ENCODE results near the gene LYST.
"Not testable (repeated sequence)": the region's sequence is repeated elsewhere in the genome, so short reads cannot be mapped to it uniquely, and the experiment has no call there.

Gene LYST

GRCh38 chr1:235632506-235633401, 234.0 kb downstream of the LYST start:
- DNase-seq (ENCODE audit: low spot score), result no peak

DNA sequence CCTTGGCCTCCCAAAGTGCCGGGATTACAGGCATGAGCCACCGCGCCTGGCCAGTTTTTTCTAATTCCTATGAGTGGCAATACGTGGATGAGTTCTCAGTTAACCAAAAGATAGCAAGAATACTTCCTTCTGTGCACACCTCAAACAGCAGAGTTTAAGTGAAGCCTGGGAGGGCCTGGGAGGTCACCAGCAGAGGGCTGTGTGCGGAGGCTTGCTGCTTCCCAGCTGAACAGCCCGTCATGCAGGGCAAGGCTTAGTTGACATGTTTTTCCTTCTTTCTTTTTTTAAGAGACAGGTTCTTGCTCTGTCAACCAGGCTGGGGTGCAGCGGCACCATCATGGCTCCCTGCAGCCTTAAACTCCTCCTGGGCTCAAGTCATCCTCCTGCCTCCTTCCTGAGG, 234.9 kb downstream of the LYST start:
- no peak for DNase-seq (ENCODE audit: low spot score)

DNA sequence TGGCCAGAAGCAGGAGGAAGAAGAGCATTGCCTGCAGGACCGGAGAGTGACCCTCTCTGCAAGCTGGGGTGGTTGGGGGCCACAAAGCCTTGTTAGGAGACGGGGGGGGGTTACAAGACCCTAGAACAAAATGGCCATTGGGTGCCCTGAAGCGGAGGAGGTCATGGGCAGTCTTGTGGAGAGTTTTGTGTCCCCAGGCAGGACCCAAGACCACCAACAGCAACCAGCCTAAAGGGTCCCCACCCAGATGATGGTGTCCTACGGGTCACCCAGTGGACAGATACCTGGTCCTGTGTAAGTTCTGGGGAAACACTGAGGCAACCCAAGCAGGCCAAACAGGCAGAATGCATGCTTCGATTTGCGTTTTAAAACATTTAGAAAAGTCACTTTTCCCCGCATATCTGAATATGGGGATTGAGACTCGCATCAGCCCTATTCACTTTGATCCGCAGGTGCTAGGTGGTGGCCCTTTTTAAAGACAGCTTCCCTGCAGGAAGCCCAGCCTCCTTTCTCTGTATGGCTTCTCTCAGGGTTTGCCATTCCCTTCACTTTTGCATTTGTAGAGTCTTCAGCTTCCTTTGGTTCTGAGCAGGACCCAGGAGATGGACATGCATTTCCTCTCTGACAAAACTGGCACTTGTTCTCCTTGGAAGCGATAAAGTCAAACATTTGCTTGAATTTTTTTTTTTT, 238.2 kb downstream of the LYST start:
- DNase-seq (ENCODE audit: low spot score), result no peak

DNA sequence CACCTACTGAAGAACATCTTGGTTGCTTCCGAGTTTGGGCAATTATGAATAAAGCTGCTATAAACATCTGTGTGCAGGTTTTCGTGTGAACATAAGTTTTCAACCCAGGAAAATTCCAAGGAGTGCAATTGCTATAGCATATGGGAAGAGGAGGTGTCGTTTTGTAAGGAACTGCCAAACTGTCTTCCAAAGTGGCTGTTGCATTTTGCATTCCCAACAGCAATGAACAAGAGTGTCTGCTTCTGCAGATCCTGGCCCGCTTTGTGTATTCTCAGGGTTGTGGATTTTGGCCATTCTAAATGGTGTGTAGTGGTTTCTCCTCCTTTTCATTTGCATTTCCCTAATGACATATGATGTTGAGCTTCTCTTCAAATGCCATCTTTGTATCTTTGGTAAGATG, 240.9 kb downstream of the LYST start:
- DNase-seq (ENCODE audit: low spot score), result no peak

DNA sequence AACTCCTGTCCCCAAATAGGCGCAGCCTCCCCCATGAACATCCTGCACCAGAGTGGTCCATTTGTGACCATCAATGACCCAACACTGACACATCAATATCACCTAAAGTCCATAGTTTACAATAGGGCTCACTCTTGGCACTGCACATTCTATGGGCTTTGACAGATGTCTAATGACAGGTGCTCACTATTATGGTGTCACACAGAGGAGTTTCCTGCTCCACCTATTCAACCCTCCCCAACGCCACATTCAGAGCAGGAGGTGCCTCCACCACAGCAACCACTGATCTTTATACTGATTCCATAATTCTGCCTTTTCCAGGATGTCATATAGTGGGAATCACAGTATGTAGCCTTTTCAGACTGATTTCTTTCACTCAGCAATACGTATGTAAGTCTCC, 241.4 kb downstream of the LYST start:
- no peak for DNase-seq (ENCODE audit: low spot score)

DNA sequence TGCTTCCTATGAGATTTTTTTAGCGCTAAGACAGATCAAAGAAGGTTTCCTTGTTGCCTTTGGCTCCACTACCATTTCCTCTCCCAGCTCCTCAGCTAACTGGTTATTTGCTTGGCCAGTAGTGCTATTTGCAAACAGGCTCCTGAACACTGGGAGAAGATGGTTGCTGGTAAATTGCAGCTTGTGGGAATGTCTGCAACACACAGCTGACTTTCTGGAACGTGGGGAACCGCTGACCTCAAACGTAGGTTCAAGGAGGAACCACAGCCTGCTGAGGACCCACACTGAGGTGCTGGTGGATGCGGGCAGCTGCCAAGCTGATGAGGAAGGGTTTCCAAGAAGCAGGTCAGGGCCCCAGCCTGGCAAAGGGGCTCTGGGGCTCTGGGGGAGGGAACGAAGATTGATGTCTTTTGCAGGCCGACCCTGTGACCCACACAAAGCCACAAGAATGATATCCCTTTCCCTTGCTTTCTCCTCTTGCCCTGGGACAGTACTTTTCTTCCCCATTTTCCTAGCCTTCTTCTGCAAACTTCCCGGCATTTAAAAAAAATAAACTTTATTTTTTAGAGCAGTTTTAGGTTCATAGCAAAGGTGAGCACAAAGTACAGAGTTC, 241.9 kb downstream of the LYST start:
- peak; percentile 24 for DNase-seq (ENCODE audit: low spot score)

- DNase-seq (ENCODE audit: low spot score), result no peak
These were observed 243.5 kb downstream of the LYST start for GRCh38 chr1:235622936-235623779.

GRCh38 chr1:235619149-235619548, 247.6 kb downstream of the LYST start:
- not testable (repeated sequence) for DNase-seq (ENCODE audit: low spot score)

DNA sequence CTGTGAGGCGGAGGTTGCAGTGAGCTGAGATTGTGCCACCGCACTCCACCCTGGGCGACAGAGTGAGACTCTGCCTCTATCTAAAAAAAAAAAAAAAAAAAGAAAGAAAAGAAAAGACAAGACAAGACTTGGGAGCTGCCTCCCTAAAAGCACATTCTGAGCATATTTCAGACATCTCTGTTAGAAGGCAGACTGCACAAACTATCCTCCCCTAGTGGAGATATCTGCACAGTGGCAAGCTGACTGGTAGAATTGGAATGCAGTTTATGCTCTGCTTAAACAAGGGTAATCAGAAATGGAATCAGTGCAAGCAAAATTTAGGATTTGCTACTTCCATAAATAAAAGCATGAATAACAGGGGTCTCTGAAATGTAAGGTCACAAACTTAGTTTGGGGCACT, 248.9 kb downstream of the LYST start:
- DNase-seq (ENCODE audit: low spot score), result no peak

GRCh38 chr1:235617140-235617539, 249.6 kb downstream of the LYST start:
- DNase-seq (ENCODE audit: low spot score), result no peak

DNA sequence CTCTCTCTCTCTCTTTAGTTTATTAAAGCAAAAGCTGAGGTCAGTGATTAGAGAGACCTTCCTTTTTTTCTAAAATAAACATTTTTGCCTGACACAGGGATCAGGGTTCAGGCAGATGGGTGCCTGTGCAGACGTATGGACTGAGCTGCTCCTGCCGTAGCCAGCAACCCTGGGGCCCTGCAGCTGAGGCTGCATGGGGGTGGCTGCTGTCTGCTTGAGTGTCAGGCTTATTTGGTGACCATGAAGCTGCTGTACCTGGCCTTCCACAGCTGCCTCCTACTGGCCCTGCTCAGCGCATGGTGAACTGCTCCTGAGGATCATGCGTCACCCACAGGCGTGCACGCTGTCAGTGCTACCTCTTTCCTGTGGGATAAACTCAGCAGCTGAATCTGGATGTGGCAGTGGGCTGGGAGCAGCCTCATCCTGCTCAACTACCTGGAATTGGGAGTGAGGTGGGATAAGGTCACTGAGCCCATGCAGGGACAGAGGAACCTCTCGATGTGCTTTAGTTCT, 252.2 kb downstream of the LYST start:
- no peak for DNase-seq (ENCODE audit: low spot score)

DNA sequence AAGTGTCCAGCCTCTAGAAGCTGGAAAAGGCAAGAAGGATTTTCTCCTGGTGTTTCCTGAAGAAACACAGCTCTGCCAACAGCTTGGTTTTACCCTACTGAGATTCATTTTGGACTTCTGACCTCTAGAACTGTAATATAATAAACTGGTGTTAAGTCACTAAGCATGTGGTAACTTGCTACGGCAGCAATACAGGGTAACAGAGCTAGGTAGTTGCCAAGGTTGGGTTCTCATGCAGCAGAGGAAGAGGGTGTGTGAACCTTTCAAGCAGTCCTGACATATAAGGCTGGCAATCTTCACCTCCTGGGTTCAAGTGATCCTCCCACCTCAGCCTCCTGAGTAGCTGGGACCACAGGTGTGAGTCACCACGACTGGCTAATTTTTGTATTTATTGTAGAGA, 253.1 kb downstream of the LYST start:
- no peak for DNase-seq (ENCODE audit: low spot score)

DNA sequence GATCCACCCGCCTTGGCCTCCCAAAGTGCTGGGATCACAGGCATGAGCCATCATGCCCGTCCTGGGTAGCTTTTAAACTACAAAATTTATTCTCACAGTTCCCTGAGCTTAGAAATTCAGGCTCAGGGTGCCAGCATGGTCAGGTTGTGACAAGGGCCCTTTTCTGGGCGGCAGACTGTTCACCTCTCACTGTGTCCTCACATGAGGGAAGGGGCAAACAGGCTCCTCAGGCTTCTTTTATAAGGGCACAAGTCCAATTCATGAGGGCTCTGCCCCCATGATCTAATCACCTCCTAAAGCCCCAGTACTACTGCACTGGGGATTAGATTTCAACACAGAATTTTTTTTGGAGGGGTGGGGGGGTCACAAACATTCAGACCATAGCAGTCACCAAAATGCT, 253.9 kb downstream of the LYST start:
- no peak for DNase-seq (ENCODE audit: low spot score)
